OCI-LY7 (cell line): ENCODE data around the gene RPL27. TPM values are rescaled to one million over a fixed set of nuclear protein-coding genes. Genes with fewer than 3 reads are reported as not detected.

ENCODE experiments used
- BruUV-seq: library from RNA; stranded (reverse); fragments of 400-500 nt; replicated peaks from 2 replicates; lab custom pipeline; 2021; lab: Mats Ljungman, UMichigan
- CTCF ChIA-PET: fragments of 300-600 bp; sonication (Branson Sonifier 250); formaldehyde crosslinking; loops from one replicate; lab custom pipeline; 2022; ENCODE audit warnings: antibody characterized with exemption; ENCODE audit not compliant: unreplicated experiment; lab: Charles Lee
- POLR2A ChIA-PET: fragments of 300-600 bp; sonication (Branson Sonifier 250); formaldehyde crosslinking; loops from one replicate; lab custom pipeline; 2022; ENCODE audit warnings: antibody characterized with exemption; lab: Charles Lee
- DNase-seq: peaks from one replicate; pipeline ENCODE4 v3.0.0-alpha.2; 2015; ENCODE audit warnings: low spot score
- H2AFZ ChIP-seq: fragments of 200-600 bp; sonication (generic), shearing (Covaris generic); 2 replicates; pipeline ENCODE4 v1.6.1; 2014; ENCODE audit warnings: mild to moderate bottlenecking, antibody characterized with exemption, low read length, moderate library complexity
- H3K27ac ChIP-seq: fragments of 200-600 bp; sonication (generic); 2 replicates; pipeline ENCODE4 v1.5.1; 2014; ENCODE audit warnings: mixed run types, low read depth, mild to moderate bottlenecking, moderate library complexity, low read length, inconsistent platforms; ENCODE audit not compliant: poor library complexity, severe bottlenecking
- H3K36me3 ChIP-seq: fragments of 200-600 bp; sonication (generic); 2 replicates; pipeline ENCODE4 v1.6.1; 2014; ENCODE audit warnings: mild to moderate bottlenecking, antibody characterized with exemption, low read length, moderate library complexity, mixed read lengths; ENCODE audit not compliant: insufficient read depth
- H3K4me1 ChIP-seq: fragments of 200-600 bp; sonication (generic); 2 replicates; pipeline ENCODE4 v1.5.1; 2014; ENCODE audit warnings: mild to moderate bottlenecking, low read length; ENCODE audit not compliant: insufficient read depth, poor library complexity, severe bottlenecking
- H3K4me2 ChIP-seq: fragments of 200-600 bp; sonication (generic); 2 replicates; pipeline ENCODE4 v1.6.1; 2014; ENCODE audit warnings: mild to moderate bottlenecking, low read length
- H3K4me3 ChIP-seq: fragments of 200-600 bp; sonication (generic); 2 replicates; pipeline ENCODE4 v1.5.1; 2014; ENCODE audit warnings: mild to moderate bottlenecking, low read depth, low read length; ENCODE audit not compliant: poor library complexity, severe bottlenecking
- H3K79me2 ChIP-seq: fragments of 200-600 bp; sonication (generic); 2 replicates; pipeline ENCODE4 v1.6.1; 2016; ENCODE audit warnings: low read depth, mild to moderate bottlenecking, low read length, moderate library complexity, mixed read lengths; ENCODE audit not compliant: insufficient read depth
- H3K9me2 ChIP-seq: fragments of 200-600 bp; sonication (generic); 2 replicates; pipeline ENCODE4 v1.6.1; 2016; ENCODE audit warnings: mild to moderate bottlenecking, low read length, mixed read lengths; ENCODE audit not compliant: insufficient read depth
- H3K9me3 ChIP-seq: fragments of 200-600 bp; sonication (generic); 2 replicates; pipeline ENCODE4 v1.6.1; 2014; ENCODE audit warnings: mild to moderate bottlenecking, mixed run types, low read length, mixed read lengths
- H4K20me1 ChIP-seq: fragments of 200-600 bp; sonication (generic); 2 replicates; pipeline ENCODE4 v1.6.1; 2014; ENCODE audit warnings: mild to moderate bottlenecking, antibody characterized with exemption, low read length, moderate library complexity, mixed read lengths; ENCODE audit not compliant: insufficient read depth
- CTCF ChIP-seq: fragments of 200-600 bp; sonication (generic); conservative IDR thresholded peaks from 2 replicates; pipeline ENCODE4 v1.5.1; 2014; ENCODE audit warnings: mild to moderate bottlenecking, antibody characterized with exemption, low read length, moderate library complexity, mixed read lengths
- EZH2phosphoT487 ChIP-seq: fragments of 200-600 bp; sonication (generic); IDR thresholded peaks from 2 replicates; pipeline ENCODE4 v1.6.1; 2018; ENCODE audit warnings: low read depth, borderline replicate concordance, mild to moderate bottlenecking, mixed run types, antibody characterized with exemption, low read length, moderate library complexity, mixed read lengths
- intact Hi-C: fragments of 100-400 bp; cut with micrococcal nuclease; formaldehyde crosslinking; loops from one replicate; pipeline ENCODE4 v1.10.0; 2022; ENCODE audit not compliant: unreplicated experiment
- total RNA-seq, 2 experiments: library from RNA; depleted of rRNA in 1 of 2; stranded (reverse); fragments of >200 nt in 1 of 2; shearing (Covaris generic) in 1 of 2; gene quantifications; 2 replicates each; pipeline ENCODE4 v1.2.3, GENCODE V29; 2014 to 2022

RPL27 gene
- total RNA-seq, 2 experiments from 2014 or later, result 1,313 to 2,299 TPM

GRCh38 chr17:43019418-43019817 is 21.2 kb downstream of the RPL27 start:
- H3K9me3 ChIP-seq, result no peaks in the 10 kb centered on the region
- no peak overlapping the region for H3K4me3 ChIP-seq
- TF ChIP-seq CTCF (no peak), EZH2phosphoT487 (no peak)
- H3K36me3 ChIP-seq, result no peaks in the 10 kb centered on the region
- ChIA-PET POLR2A (interaction anchor here (0.7 kb wide), 2 partner anchors 21 to 690 kb away, joined by 3 read pairs; no protein-coding TSS in a partner anchor), CTCF (no interaction called here)
- H2AFZ ChIP-seq, result no peak overlapping the region
- H4K20me1 ChIP-seq, result no peaks in the 10 kb centered on the region
- H3K79me2 ChIP-seq, result no peaks in the 10 kb centered on the region
- peaks cover 14% of the 10 kb centered on the region for H3K4me1 ChIP-seq
- no peaks in the 10 kb centered on the region for H3K9me2 ChIP-seq
- intact Hi-C loops, result no loop called here
- DNase-seq, result no peak
- H3K4me2 ChIP-seq, result no peak overlapping the region
- H3K27ac ChIP-seq, result no peak overlapping the region
- BruUV-seq, result no TSS peak

GRCh38 chr17:43020030-43020621 is 21.9 kb downstream of the RPL27 start:
- CTCF ChIA-PET, result no interaction called here
- H3K4me3 ChIP-seq, result no peak overlapping the region
- no peaks in the 10 kb centered on the region for H4K20me1 ChIP-seq
- H3K79me2 ChIP-seq, result no peaks in the 10 kb centered on the region
- H3K9me3 ChIP-seq, result no peaks in the 10 kb centered on the region
- H3K9me2 ChIP-seq, result no peaks in the 10 kb centered on the region
- POLR2A ChIA-PET, result no interaction called here
- BruUV-seq, result no TSS peak
- no peaks in the 10 kb centered on the region for H3K36me3 ChIP-seq
- no peak for DNase-seq
- TF ChIP-seq CTCF, result no peak
- TF ChIP-seq EZH2phosphoT487, result no peak
- no peak overlapping the region for H3K4me2 ChIP-seq
- H3K27ac ChIP-seq, result no peak overlapping the region
- H3K4me1 ChIP-seq, result peaks cover 19% of the 10 kb centered on the region
- intact Hi-C loops, result loop anchor here (5.0 kb wide), 1 partner anchor 192 kb away; the partner anchor contains the start of gene TMEM106A
- H2AFZ ChIP-seq, result no peak overlapping the region
